Vein endothelial cell (primary cell): Measurements from ENCODE around the gene LILRA2. TPM values are rescaled to one million over a fixed set of nuclear protein-coding genes. Genes with fewer than 3 reads are reported as not detected.

Experiments
- small RNA-seq: library from RNA; depleted of rRNA; stranded (forward); fragments of <200 nt; gene quantifications from one replicate; pipeline ENCODE3, GENCODE V24; 2012
- total RNA-seq: library from RNA; depleted of rRNA; stranded (reverse); fragments of >200 nt; gene quantifications from 2 replicates; pipeline ENCODE4 v1.2.3, GENCODE V29; 2012

The LILRA2 gene
- total RNA-seq = not detected in 2 replicates

DNA sequence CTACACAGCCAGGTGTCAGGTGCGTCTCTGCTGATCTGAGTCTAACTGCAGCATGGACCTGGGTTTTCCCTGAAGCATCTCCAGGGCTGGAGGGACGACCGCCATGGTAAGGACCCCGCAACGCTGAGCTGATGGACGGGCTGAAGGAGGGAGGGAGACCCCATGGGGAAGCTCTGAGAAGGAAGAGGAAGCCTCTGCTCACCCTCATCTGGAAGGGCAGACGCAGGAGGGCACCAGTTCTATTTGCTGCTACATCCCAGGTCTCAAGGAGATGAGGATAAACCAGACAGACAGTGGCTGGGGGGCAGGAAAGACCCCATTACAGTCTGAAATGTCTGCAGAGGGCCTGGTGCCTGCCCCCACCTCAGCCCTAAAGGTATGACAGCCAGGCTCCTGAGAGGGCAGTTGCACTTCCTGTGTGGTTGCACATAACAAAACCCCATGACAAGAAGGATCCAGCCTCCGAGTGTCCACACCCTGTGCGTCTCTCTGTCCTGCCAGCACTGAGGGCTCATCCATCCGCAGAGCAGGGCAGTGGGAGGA, at the start of gene LILRA2:
Gene LILRA2 (plus strand): TSS at position 461 of the 543 bp plus-strand sequence. CDS start 89 bp downstream, outside the sequence.

DNA sequence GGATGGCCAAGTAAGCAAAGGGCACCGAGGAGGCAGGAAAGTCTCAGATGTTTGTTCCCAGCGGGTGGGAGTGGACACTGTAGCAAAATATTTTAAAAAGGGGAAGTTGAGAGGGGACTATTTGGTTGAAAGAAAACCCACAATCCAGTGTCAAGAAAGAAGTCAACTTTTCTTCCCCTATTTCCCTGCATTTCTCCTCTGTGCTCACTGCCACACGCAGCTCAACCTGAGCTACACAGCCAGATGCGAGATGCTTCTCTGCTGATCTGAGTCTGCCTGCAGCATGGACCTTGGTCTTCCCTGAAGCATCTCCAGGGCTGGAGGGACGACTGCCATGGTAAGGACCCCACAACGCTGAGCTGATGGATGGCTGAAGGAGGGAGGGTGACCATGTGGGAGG, 19.9 kb downstream of the LILRA2 start, which contains the start of gene LILRA1:
Gene LILRA1 (plus strand): TSS at position 188 of the 400 bp plus-strand sequence. CDS start 613 bp downstream, outside the sequence.

DNA sequence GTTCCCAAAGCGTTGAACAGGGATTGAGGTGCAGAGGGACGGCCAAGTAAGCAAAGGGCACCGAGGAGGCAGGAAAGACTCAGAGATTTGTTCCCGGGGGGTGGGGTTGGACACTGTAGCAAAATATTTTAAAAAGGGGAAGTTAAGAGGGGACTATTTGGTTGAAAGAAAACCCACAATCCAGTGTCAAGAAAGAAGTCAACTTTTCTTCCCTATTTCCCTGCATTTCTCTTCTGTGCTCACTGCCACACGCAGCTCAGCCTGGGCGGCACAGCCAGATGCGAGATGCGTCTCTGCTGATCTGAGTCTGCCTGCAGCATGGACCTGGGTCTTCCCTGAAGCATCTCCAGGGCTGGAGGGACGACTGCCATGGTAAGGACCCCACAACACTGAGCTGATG, 56.7 kb downstream of the LILRA2 start, which contains the start of gene LILRB1:
Gene LILRB1 (plus strand): TSS at position 223 of the 400 bp plus-strand sequence. CDS start 590 bp downstream, outside the sequence.

Small RNA genes lying within 50 kb of the gene (small RNA-seq; reads per million reads assigned to genes)
- not detected for gene AC245036.2

Other genes starting within 250 kb of the LILRA2 start
- not detected in 2 replicates for gene LILRA4, start 234.6 kb upstream of the LILRA2 start, total RNA-seq
- not detected in 2 replicates for gene LAIR1, start 208.9 kb upstream of the LILRA2 start, total RNA-seq
- gene TTYH1, start 158.3 kb upstream of the LILRA2 start, total RNA-seq = not detected in 2 replicates
- gene LENG8, start 124.6 kb upstream of the LILRA2 start, total RNA-seq = 61.1 and 82.1 TPM in 2 replicates
- 5.6 and 8.2 TPM in 2 replicates for gene LENG9, start 110.0 kb upstream of the LILRA2 start, total RNA-seq
- 69.1 and 109 TPM in 2 replicates for gene CDC42EP5, start 100.5 kb upstream of the LILRA2 start, total RNA-seq
- not detected in 2 replicates for gene LAIR2, start 71.0 kb upstream of the LILRA2 start, total RNA-seq
- gene LILRA1, start 19.8 kb downstream of the LILRA2 start, total RNA-seq = not detected in 2 replicates
- not detected in 2 replicates for gene LILRB1, start 56.7 kb downstream of the LILRA2 start, total RNA-seq
- not detected in 2 replicates for gene LILRB4, start 89.2 kb downstream of the LILRA2 start, total RNA-seq
- gene KIR3DL3, start 150.7 kb downstream of the LILRA2 start, total RNA-seq = not detected in 2 replicates
- gene KIR2DL3, start 164.7 kb downstream of the LILRA2 start, total RNA-seq = not detected in 2 replicates
- not detected in 2 replicates for gene KIR2DL1, start 196.0 kb downstream of the LILRA2 start, total RNA-seq
- gene KIR2DL4, start 229.8 kb downstream of the LILRA2 start, total RNA-seq = not detected in 2 replicates
- not detected in 2 replicates for gene KIR3DL1, start 242.7 kb downstream of the LILRA2 start, total RNA-seq